Fibroblast of lung (primary cell): ENCODE results near the gene MYOZ2. TPM values are rescaled to one million over a fixed set of nuclear protein-coding genes. Genes with fewer than 3 reads are reported as not detected.
A peak's percentile ranks its signal among the peaks of the same experiment; 100 is the strongest.

Experiments used
- DNase-seq, 2 donors: peaks; one replicate each; pipeline versions ENCODE4 v3.0.0 to v3.0.0-alpha.2; 2010; ENCODE audit warnings: low read depth in 2 of 2
- H2AFZ ChIP-seq: 2 replicates; pipeline ENCODE4 v1.5.1; 2012; ENCODE audit warnings: low read length, control low read depth, inconsistent platforms
- H3K27ac ChIP-seq: 2 replicates; pipeline ENCODE4 v1.5.1; 2011; ENCODE audit warnings: low read length, control low read depth; ENCODE audit not compliant: insufficient read depth
- H3K27me3 ChIP-seq: 2 replicates; pipeline ENCODE4 v1.5.1; 2011; ENCODE audit warnings: mild to moderate bottlenecking, low read length; ENCODE audit not compliant: control insufficient read depth, insufficient read depth
- H3K36me3 ChIP-seq: 2 replicates; pipeline ENCODE4 v1.5.1; 2011; ENCODE audit warnings: low read length; ENCODE audit not compliant: control insufficient read depth, insufficient read depth
- H3K4me1 ChIP-seq: 2 replicates; pipeline ENCODE4 v1.5.1; 2011; ENCODE audit warnings: low read length; ENCODE audit not compliant: control insufficient read depth, insufficient read depth; ENCODE audit errors: extremely low read depth
- H3K4me2 ChIP-seq: 2 replicates; pipeline ENCODE4 v1.5.1; 2011; ENCODE audit warnings: low read length, control low read depth; ENCODE audit not compliant: insufficient read depth; ENCODE audit errors: extremely low read depth
- H3K4me3 ChIP-seq, 4 experiments: fragments of 200-600 bp in 1 of 4; sonication (generic) in 1 of 4; replicated peaks in 1 of 4; 2 replicates each; pipeline ENCODE4 v1.5.1; 2011 to 2016; ENCODE audit warnings: low read length in 4 of 4, low read depth in 3 of 4, mild to moderate bottlenecking in 3 of 4, control low read depth in 2 of 4, inconsistent platforms in 1 of 4, mixed read lengths in 1 of 4; ENCODE audit not compliant: insufficient read depth in 1 of 4; ENCODE audit errors: control extremely low read depth in 1 of 4
- H3K79me2 ChIP-seq: 2 replicates; pipeline ENCODE4 v1.5.1; 2012; ENCODE audit warnings: mild to moderate bottlenecking, low read length, inconsistent platforms; ENCODE audit not compliant: control insufficient read depth, insufficient read depth
- H3K9ac ChIP-seq: 2 replicates; pipeline ENCODE4 v1.5.1; 2011; ENCODE audit warnings: mild to moderate bottlenecking, low read length, control low read depth; ENCODE audit not compliant: insufficient read depth
- H3K9me3 ChIP-seq: 2 replicates; pipeline ENCODE4 v1.5.1; 2012; ENCODE audit warnings: low read depth, low read length; ENCODE audit not compliant: control insufficient read depth, insufficient read depth
- H4K20me1 ChIP-seq: 2 replicates; pipeline ENCODE4 v1.5.1; 2011; ENCODE audit warnings: low read length; ENCODE audit not compliant: control insufficient read depth, insufficient read depth; ENCODE audit errors: extremely low read depth
- CTCF ChIP-seq, 2 donors: IDR thresholded peaks in 1 of 2; conservative IDR thresholded peaks in 1 of 2; 1 replicate in 1 of 2; 2 replicates in 1 of 2; pipeline ENCODE4 v1.5.1; 2011 to 2012; ENCODE audit warnings: low read length in 2 of 2, control low read depth in 1 of 2, inconsistent platforms in 1 of 2, low read depth in 1 of 2, mild to moderate bottlenecking in 1 of 2
- EZH2 ChIP-seq: IDR thresholded peaks from 2 replicates; pipeline ENCODE4 v1.5.1; 2012; ENCODE audit warnings: low read length, control low read depth, mild to moderate bottlenecking; ENCODE audit errors: missing control alignments
- polyA plus RNA-seq, 2 donors: library from polyadenylated mRNA; depleted of rRNA in 1 of 2; stranded (reverse) in 1 of 2; unstranded in 1 of 2; fragments of >200 nt; gene quantifications; 2 replicates each; pipeline ENCODE4 v1.2.1, GENCODE V29; 2011 to 2012; ENCODE audit warnings: missing spikeins in 1 of 2
- total RNA-seq: library from RNA; depleted of rRNA; stranded (reverse); fragments of >200 nt; gene quantifications from 2 replicates; pipeline ENCODE4 v1.2.1, GENCODE V29; 2014

The MYOZ2 gene
- total and polyA plus RNA-seq, 2 donors (not counting 1 experiment from before 2014, with no cell fraction given), result 0.17 to 0.59 TPM

- Histone ChIP-seq H3K9me3 (no peaks in the 10 kb centered on the region), H3K4me1 (peaks cover 4% of the 10 kb centered on the region), H3K4me2 (no peak overlapping the region), H3K27me3 (no peaks in the 10 kb centered on the region), H4K20me1 (no peaks in the 10 kb centered on the region), H3K9ac (no peak overlapping the region), H3K4me3 (no peak overlapping the region), H3K79me2 (peaks cover 13% of the 10 kb centered on the region), H3K36me3 (no peaks in the 10 kb centered on the region), H2AFZ (no peak overlapping the region), H3K27ac (no peak overlapping the region)
- TF ChIP-seq CTCF (conservative IDR thresholded peaks at IDR 0.05 in 1 of 2, IDR thresholded peaks at IDR 0.05 in 1 of 2; ENCODE audit: low read depth in 1 of 2, low read length in 2 of 2), result no peak
- TF ChIP-seq EZH2, result no peak
- DNase-seq, result no peak
These were observed 96.7 kb downstream of the MYOZ2 start for GRCh38 chr4:119232286-119232685.

GRCh38 chr4:119233191-119233590 lies 97.6 kb downstream of the MYOZ2 start:
- Histone ChIP-seq H3K79me2 (peaks cover 13% of the 10 kb centered on the region), H2AFZ (no peak overlapping the region), H3K4me2 (peak overlapping the region; percentile 49), H3K9me3 (no peaks in the 10 kb centered on the region), H3K9ac (no peak overlapping the region), H3K27me3 (no peaks in the 10 kb centered on the region), H3K36me3 (no peaks in the 10 kb centered on the region), H4K20me1 (no peaks in the 10 kb centered on the region), H3K4me1 (peaks cover under 1% of the 10 kb centered on the region), H3K4me3 (no peak overlapping the region), H3K27ac (no peak overlapping the region)
- TF ChIP-seq EZH2, result no peak
- no peak for TF ChIP-seq CTCF (conservative IDR thresholded peaks at IDR 0.05 in 1 of 2, IDR thresholded peaks at IDR 0.05 in 1 of 2; ENCODE audit: low read depth in 1 of 2, low read length in 2 of 2)
- no peak for DNase-seq

- no peaks in the 10 kb centered on the region for H3K4me1 ChIP-seq
- H2AFZ ChIP-seq, result no peak overlapping the region
- no peak overlapping the region for H3K4me3 ChIP-seq
- peak overlapping the region; percentile 21 for H3K4me2 ChIP-seq
- no peak overlapping the region for H3K27ac ChIP-seq
- TF ChIP-seq EZH2 (no peak), CTCF (conservative IDR thresholded peaks at IDR 0.05 in 1 of 2, IDR thresholded peaks at IDR 0.05 in 1 of 2; ENCODE audit: low read depth in 1 of 2, low read length in 2 of 2) (no peak)
- H4K20me1 ChIP-seq, result no peaks in the 10 kb centered on the region
- peaks cover 13% of the 10 kb centered on the region for H3K79me2 ChIP-seq
- no peaks in the 10 kb centered on the region for H3K9me3 ChIP-seq
- DNase-seq, result no peak
- no peaks in the 10 kb centered on the region for H3K36me3 ChIP-seq
- no peak overlapping the region for H3K9ac ChIP-seq
- no peaks in the 10 kb centered on the region for H3K27me3 ChIP-seq
These were observed 98.1 kb downstream of the MYOZ2 start for GRCh38 chr4:119233750-119234149.
